GM12892 (cell line): ENCODE data around the gene GNB1L.

Source experiments
- POLR2A ChIP-seq: IDR thresholded peaks from 2 replicates; pipeline ENCODE4 v1.6.1; 2011; ENCODE audit warnings: low read depth, low read length, control low read depth
- POLR2AphosphoS5 ChIP-seq: IDR thresholded peaks from 2 replicates; pipeline ENCODE4 v1.6.1; 2011; ENCODE audit warnings: low read depth, low read length, control low read depth

DNA sequence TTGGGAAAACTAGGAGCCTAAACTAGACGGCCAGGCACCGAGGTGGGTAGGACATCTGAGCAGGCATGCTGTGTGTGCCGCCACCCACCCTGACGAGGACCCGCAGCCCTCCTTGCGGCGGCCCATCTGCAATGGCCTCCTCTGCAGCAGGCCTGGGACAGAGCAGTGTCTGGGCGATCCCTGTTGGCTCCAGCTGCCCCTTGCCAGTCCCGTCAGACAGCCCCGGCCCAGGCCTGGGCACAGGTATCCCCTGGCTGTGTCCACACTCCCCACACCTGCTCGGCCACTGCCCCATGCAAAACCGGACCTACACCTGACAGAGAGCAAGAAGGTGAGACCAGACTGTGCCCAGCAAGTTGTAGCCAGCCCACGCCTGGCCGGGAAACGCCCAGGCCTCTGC lies 38.7 kb upstream of the GNB1L start:
- no peak for TF ChIP-seq POLR2A
- no peak for TF ChIP-seq POLR2AphosphoS5
